Iris pigment epithelial cell (primary cell): ENCODE results near the gene FBLIM1.
A peak's percentile ranks its signal among the peaks of the same experiment; 100 is the strongest.

Experiments
- DNase-seq: peaks from one replicate; pipeline ENCODE4 v3.0.0-alpha.2; 2011; ENCODE audit warnings: low read depth

The FBLIM1 gene

GRCh38 chr1:15748690-15749398 lies 9.8 kb upstream of the FBLIM1 start:
- DNase-seq: no peak

GRCh38 chr1:15749399-15750291 lies 8.9 kb upstream of the FBLIM1 start:
- no peak for DNase-seq

GRCh38 chr1:15750924-15751323 lies 7.7 kb upstream of the FBLIM1 start:
- no peak for DNase-seq

- no peak for DNase-seq
These were observed 6.9 kb upstream of the FBLIM1 start for GRCh38 chr1:15751717-15752116.

- no peak for DNase-seq
These were observed 4.8 kb upstream of the FBLIM1 start for GRCh38 chr1:15753776-15754175.

- no peak for DNase-seq
These were observed 3.5 kb upstream of the FBLIM1 start for GRCh38 chr1:15755021-15755645.

- no peak for DNase-seq
These were observed 3.0 kb upstream of the FBLIM1 start for GRCh38 chr1:15755646-15756040.

GRCh38 chr1:15756143-15757015 lies 2.2 kb upstream of the FBLIM1 start:
- no peak for DNase-seq

- DNase-seq: no peak
These were observed 1.5 kb upstream of the FBLIM1 start for GRCh38 chr1:15757016-15757543.

GRCh38 chr1:15757575-15758342 lies 836 bp upstream of the FBLIM1 start:
- no peak for DNase-seq

- no peak for DNase-seq
These were observed 512 bp downstream of the FBLIM1 start for GRCh38 chr1:15758953-15759661.

GRCh38 chr1:15760520-15761211 lies 2.1 kb downstream of the FBLIM1 start:
- peak; percentile 41 for DNase-seq

- no peak for DNase-seq
These were observed 3.0 kb downstream of the FBLIM1 start for GRCh38 chr1:15761366-15762128.

- DNase-seq: no peak
These were observed 4.0 kb downstream of the FBLIM1 start for GRCh38 chr1:15762546-15762945.

GRCh38 chr1:15764269-15764764 lies 5.7 kb downstream of the FBLIM1 start:
- no peak for DNase-seq

- DNase-seq: no peak
These were observed 6.3 kb downstream of the FBLIM1 start for GRCh38 chr1:15764890-15765289.

- peak; percentile 55 for DNase-seq
These were observed 7.0 kb downstream of the FBLIM1 start for GRCh38 chr1:15765495-15766194.

- DNase-seq: no peak
These were observed 9.3 kb downstream of the FBLIM1 start for GRCh38 chr1:15767941-15768340.
